Right atrium auricular region (tissue), 2 donors: ENCODE data around the gene PDZRN3. TPM values are rescaled to one million over a fixed set of nuclear protein-coding genes. Genes with fewer than 3 reads are reported as not detected.
A peak's percentile ranks its signal among the peaks of the same experiment; 100 is the strongest.

Experiments
- DNase-seq: peaks from one replicate; pipeline ENCODE4 v3.0.0-alpha.2; 2019; ENCODE audit warnings: low spot score
- H3K27ac ChIP-seq, 2 donors: fragments of 200-600 bp; sonication (generic); 1 replicate in 1 of 2; 2 replicates in 1 of 2; pipeline ENCODE4 v1.5.1; 2016 to 2019
- H3K27me3 ChIP-seq, 2 donors: fragments of 200-600 bp; sonication (generic); one replicate each; pipeline versions ENCODE4 v1.5.1 to v1.6.0; 2017 to 2019
- H3K36me3 ChIP-seq: fragments of 200-600 bp; sonication (generic); one replicate; pipeline ENCODE4 v1.5.1; 2016
- H3K4me1 ChIP-seq, 2 donors: fragments of 200-600 bp; sonication (generic); one replicate each; pipeline versions ENCODE4 v1.5.1 to v1.6.0; 2017 to 2019
- H3K4me3 ChIP-seq, 2 donors: fragments of 200-600 bp; sonication (generic); 1 replicate in 1 of 2; 2 replicates in 1 of 2; pipeline ENCODE4 v1.5.1; 2017 to 2019; ENCODE audit warnings: mild to moderate bottlenecking in 1 of 2, moderate library complexity in 1 of 2
- H3K9me3 ChIP-seq, 2 donors: fragments of 200-600 bp; sonication (generic); one replicate each; pipeline ENCODE4 v1.5.1; 2019
- CTCF ChIP-seq, 2 donors: fragments of 200-600 bp; sonication (generic); IDR thresholded peaks; one replicate each; pipeline ENCODE4 v1.5.1; 2019; ENCODE audit warnings: antibody characterized with exemption in 2 of 2
- total RNA-seq, 2 donors: library from RNA; depleted of rRNA; stranded (reverse); fragments of >200 nt; gene quantifications; one replicate each; pipeline ENCODE4 v1.1.0, GENCODE V29; 2016

The PDZRN3 gene
- total RNA-seq, 2 donors from 2014 or later = 66.8 to 87.4 TPM

- Histone ChIP-seq H3K4me3 (no peak overlapping the region), H3K4me1 (peaks cover 0 to 24% of the 10 kb centered on the region in 2 donors), H3K36me3 (no peaks in the 10 kb centered on the region), H3K9me3 (no peaks in the 10 kb centered on the region), H3K27me3 (no peaks in the 10 kb centered on the region), H3K27ac (peak overlapping the region in 1 of 2 donors; percentile 9)
- TF ChIP-seq CTCF (IDR thresholded peaks at IDR 0.05) = no peak
- DNase-seq = no peak
Observed at GRCh38 chr3:73591286-73591800, 33.4 kb downstream of the PDZRN3 start.

GRCh38 chr3:73586628-73587027 lies 38.1 kb downstream of the PDZRN3 start:
- Histone ChIP-seq H3K4me1 (peaks cover 0 to 28% of the 10 kb centered on the region in 2 donors), H3K36me3 (no peaks in the 10 kb centered on the region), H3K27ac (peak overlapping the region; percentile 70 to 76), H3K4me3 (no peak overlapping the region), H3K9me3 (no peaks in the 10 kb centered on the region), H3K27me3 (no peaks in the 10 kb centered on the region)
- DNase-seq = no peak
- no peak for TF ChIP-seq CTCF (IDR thresholded peaks at IDR 0.05)

GRCh38 chr3:73586190-73586589 lies 38.6 kb downstream of the PDZRN3 start:
- Histone ChIP-seq H3K36me3 (no peaks in the 10 kb centered on the region), H3K27ac (peak overlapping the region; percentile 70 to 76), H3K9me3 (no peaks in the 10 kb centered on the region), H3K4me1 (peaks cover 0 to 28% of the 10 kb centered on the region in 2 donors), H3K4me3 (no peak overlapping the region), H3K27me3 (no peaks in the 10 kb centered on the region)
- DNase-seq = no peak
- TF ChIP-seq CTCF (IDR thresholded peaks at IDR 0.05) = no peak

- H3K36me3 ChIP-seq = no peaks in the 10 kb centered on the region
- H3K27ac ChIP-seq = peak overlapping the region; percentile 70 to 76
- H3K27me3 ChIP-seq = no peaks in the 10 kb centered on the region
- no peaks in the 10 kb centered on the region for H3K9me3 ChIP-seq
- no peak for TF ChIP-seq CTCF (IDR thresholded peaks at IDR 0.05)
- H3K4me3 ChIP-seq = no peak overlapping the region
- peaks cover 0 to 39% of the 10 kb centered on the region in 2 donors for H3K4me1 ChIP-seq
- DNase-seq = no peak
Observed at GRCh38 chr3:73584873-73585272, 39.9 kb downstream of the PDZRN3 start.

GRCh38 chr3:73582535-73582934 lies 42.2 kb downstream of the PDZRN3 start:
- Histone ChIP-seq H3K27ac (peak overlapping the region in 1 of 2 donors; percentile 30), H3K36me3 (no peaks in the 10 kb centered on the region), H3K4me3 (no peak overlapping the region)

More at GRCh38 chr3:73582535-73582934, 42.2 kb downstream of the PDZRN3 start:
- H3K27me3 ChIP-seq = no peaks in the 10 kb centered on the region
- no peak for TF ChIP-seq CTCF (IDR thresholded peaks at IDR 0.05)
- H3K9me3 ChIP-seq = no peaks in the 10 kb centered on the region
- H3K4me1 ChIP-seq = peaks cover 0 to 35% of the 10 kb centered on the region in 2 donors
- DNase-seq = no peak
